Heart left ventricle (tissue), 13 donors: ENCODE measurements around the gene LIN52.

Experiments used
- POLR2A ChIP-seq, 2 donors: fragments of 450-650 bp; IDR thresholded peaks; one replicate each; pipeline ENCODE4 v1.6.1; 2017; ENCODE audit warnings: antibody characterized with exemption in 2 of 2, mild to moderate bottlenecking in 2 of 2, moderate library complexity in 2 of 2
- TF ChIP-seq, protein P1 (sequence below), 12 donors: fragments of 200-600 bp; sonication (generic) in 4 of 12; IDR thresholded peaks; one replicate each; pipeline versions ENCODE4 v1.5.0 to v1.8.0; 2018 to 2022; ENCODE audit warnings: antibody characterized with exemption in 12 of 12, mild to moderate bottlenecking in 5 of 12
- donor health status: ischemic (EF 13 %, LVEDD 7.1; RV severe dilation, severe dysfunction).
- donor health status: DM: no; HTN: yes; CAD: no.
- donor health status: DM: no; HTN: no; CAD: no.
- donor health status: ischemic (EF 25% LVEDD 6.9; RV normal size, moderate dysfunction).
- donor health status: ischemic (EF 25% LVEDD 5.7; RV mildly dilated, moderate dysfunction).
- donor health status: ischemic (EF 35%, LVEDD 5.7; RV mildly dilated, moderate dysfunction).
- donor health status: nonischemic (EF 11% LVEDD 7.7; RV severe dilation, severe dysfunction).
- donor health status: DM: yes; HTN: yes; CAD: no.
- donor health status: PGD.
- donor health status: ischemic (EF 29% LVEDD 5.4; RV normal size, mild dysfunction).
- donor health status: nonischemic (EF 23%, LVEDD 6.1; RV moderate dilation, normal function).

DNA sequence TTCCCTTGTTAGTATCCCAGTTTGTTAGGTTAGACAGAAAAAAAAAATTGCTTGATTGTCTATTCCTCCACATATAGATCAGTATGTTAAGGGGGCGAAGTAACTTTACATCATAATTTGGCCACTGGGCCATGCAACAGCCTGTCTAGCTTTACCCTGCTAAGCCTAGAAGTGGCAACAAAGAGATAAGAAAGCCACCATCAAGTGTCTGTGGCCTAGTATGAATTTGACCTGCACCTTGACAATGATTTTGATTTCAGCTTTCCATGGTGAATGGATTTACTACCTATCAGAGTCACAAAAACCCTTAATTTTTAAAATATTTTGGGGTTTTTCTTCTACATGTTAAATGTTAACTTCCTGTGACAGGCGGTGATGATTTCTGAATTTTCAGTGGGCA, 63.9 kb downstream of the LIN52 start:
- TF ChIP-seq, protein P1, sequence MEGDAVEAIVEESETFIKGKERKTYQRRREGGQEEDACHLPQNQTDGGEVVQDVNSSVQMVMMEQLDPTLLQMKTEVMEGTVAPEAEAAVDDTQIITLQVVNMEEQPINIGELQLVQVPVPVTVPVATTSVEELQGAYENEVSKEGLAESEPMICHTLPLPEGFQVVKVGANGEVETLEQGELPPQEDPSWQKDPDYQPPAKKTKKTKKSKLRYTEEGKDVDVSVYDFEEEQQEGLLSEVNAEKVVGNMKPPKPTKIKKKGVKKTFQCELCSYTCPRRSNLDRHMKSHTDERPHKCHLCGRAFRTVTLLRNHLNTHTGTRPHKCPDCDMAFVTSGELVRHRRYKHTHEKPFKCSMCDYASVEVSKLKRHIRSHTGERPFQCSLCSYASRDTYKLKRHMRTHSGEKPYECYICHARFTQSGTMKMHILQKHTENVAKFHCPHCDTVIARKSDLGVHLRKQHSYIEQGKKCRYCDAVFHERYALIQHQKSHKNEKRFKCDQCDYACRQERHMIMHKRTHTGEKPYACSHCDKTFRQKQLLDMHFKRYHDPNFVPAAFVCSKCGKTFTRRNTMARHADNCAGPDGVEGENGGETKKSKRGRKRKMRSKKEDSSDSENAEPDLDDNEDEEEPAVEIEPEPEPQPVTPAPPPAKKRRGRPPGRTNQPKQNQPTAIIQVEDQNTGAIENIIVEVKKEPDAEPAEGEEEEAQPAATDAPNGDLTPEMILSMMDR (IDR thresholded peaks at IDR 0.05) = no peak
- no peak for TF ChIP-seq POLR2A (IDR thresholded peaks at IDR 0.05)
